Smooth muscle cell (in vitro differentiated cells): ENCODE data around the gene TTLL11. TPM values are rescaled to one million over a fixed set of nuclear protein-coding genes. Genes with fewer than 3 reads are reported as not detected.

ENCODE experiments used
- DNase-seq: peaks from one replicate; lab custom pipeline; 2025; ENCODE audit not compliant: unreplicated experiment; lab: John Stamatoyannopoulos, UW
- H2AFZ ChIP-seq: fragments of 200-600 bp; sonication (generic); 2 replicates; pipeline ENCODE4 v1.6.0; 2016; ENCODE audit warnings: antibody characterized with exemption, low read depth, mild to moderate bottlenecking
- H3F3A ChIP-seq: fragments of 200-600 bp; sonication (generic); 2 replicates; pipeline ENCODE4 v1.6.0; 2017; ENCODE audit warnings: antibody characterized with exemption, low read depth
- H3K27ac ChIP-seq: fragments of 200-600 bp; sonication (generic); 2 replicates; pipeline ENCODE4 v1.5.1; 2016; ENCODE audit warnings: low read depth, mild to moderate bottlenecking
- H3K27me3 ChIP-seq: fragments of 200-600 bp; sonication (generic); 2 replicates; pipeline ENCODE4 v1.6.1; 2016; ENCODE audit warnings: low read depth, mild to moderate bottlenecking
- H3K36me3 ChIP-seq: fragments of 200-600 bp; sonication (generic); 2 replicates; pipeline ENCODE4 v1.5.1; 2016; ENCODE audit warnings: low read depth
- H3K4me1 ChIP-seq: fragments of 200-600 bp; sonication (generic); 2 replicates; pipeline ENCODE4 v1.5.1; 2016; ENCODE audit warnings: low read depth
- H3K4me2 ChIP-seq: fragments of 200-600 bp; sonication (generic); 2 replicates; pipeline ENCODE4 v1.6.0; 2016; ENCODE audit warnings: mild to moderate bottlenecking
- H3K4me3 ChIP-seq: fragments of 200-600 bp; sonication (generic); 2 replicates; pipeline ENCODE4 v1.5.1; 2016; ENCODE audit warnings: mild to moderate bottlenecking
- H3K79me2 ChIP-seq: fragments of 200-600 bp; sonication (generic); 2 replicates; pipeline ENCODE4 v1.6.0; 2016; ENCODE audit warnings: low read depth, mild to moderate bottlenecking
- H3K9ac ChIP-seq: fragments of 200-600 bp; sonication (generic); 2 replicates; pipeline ENCODE4 v1.6.0; 2016; ENCODE audit warnings: low read depth
- H3K9me3 ChIP-seq: fragments of 200-600 bp; sonication (generic); replicated peaks from 2 replicates; pipeline ENCODE4 v1.5.1; 2016; ENCODE audit warnings: low read depth
- H4K20me1 ChIP-seq: fragments of 200-600 bp; sonication (generic); 2 replicates; pipeline ENCODE4 v1.6.0; 2016; ENCODE audit warnings: low read depth
- CTCF ChIP-seq: fragments of 200-600 bp; sonication (generic); IDR thresholded peaks from 2 replicates; pipeline ENCODE4 v1.5.1; 2017; ENCODE audit warnings: borderline replicate concordance, mild to moderate bottlenecking, antibody characterized with exemption; ENCODE audit not compliant: insufficient read depth, poor library complexity, severe bottlenecking
- WGBS: methylation state at CpG from one replicate; pipeline ENCODE4 v1.1.7; 2016; ENCODE audit warnings: low lambda C conversion rate; 5-methylcytosine and 5-hydroxymethylcytosine counted together
- polyA plus RNA-seq: library from polyadenylated mRNA; unstranded; fragments of >200 nt; fragmentation: Nextera tagmentation; extraction: Ambion mirVana; gene quantifications from 2 replicates; pipeline ENCODE4 v1.2.1, GENCODE V29; 2016
- total RNA-seq: library from RNA; depleted of rRNA; stranded (reverse); fragments of >200 nt; gene quantifications from 2 replicates; pipeline ENCODE4 v1.2.3, GENCODE V29; 2014

Gene TTLL11
- total and polyA plus RNA-seq, 2 experiments from 2014 or later = 2.6 to 3.7 TPM

- Histone ChIP-seq H3K27me3 (no peaks in the 10 kb centered on the region), H3K79me2 (no peaks in the 10 kb centered on the region), H3K9me3 (no peaks in the 10 kb centered on the region), H3K4me2 (peak overlapping the region; percentile 50), H3K27ac (no peak overlapping the region), H3K36me3 (no peaks in the 10 kb centered on the region), H3K9ac (no peak overlapping the region), H3K4me3 (no peak overlapping the region), H3K4me1 (peaks cover 7% of the 10 kb centered on the region), H4K20me1 (no peaks in the 10 kb centered on the region), H3F3A (no peaks in the 10 kb centered on the region), H2AFZ (no peak overlapping the region)
- no peak for TF ChIP-seq CTCF
- DNase-seq = no peak
- WGBS = 56% methylated on average over 4 of the region's 4 CpGs
Observed at GRCh38 chr9:121824651-121825030, 268.5 kb downstream of the TTLL11 start.

GRCh38 chr9:121823451-121824169 lies 269.5 kb downstream of the TTLL11 start:
- no peak for DNase-seq
- no peak overlapping the region for H2AFZ ChIP-seq
- H3F3A ChIP-seq = no peaks in the 10 kb centered on the region
- H3K9me3 ChIP-seq = no peaks in the 10 kb centered on the region
- no peak overlapping the region for H3K4me2 ChIP-seq
- no peaks in the 10 kb centered on the region for H3K36me3 ChIP-seq
- no peak overlapping the region for H3K4me3 ChIP-seq
- H4K20me1 ChIP-seq = no peaks in the 10 kb centered on the region
- no peak overlapping the region for H3K27ac ChIP-seq
- 75% methylated on average over 13 of the region's 13 CpGs for WGBS
- peaks cover 12% of the 10 kb centered on the region for H3K4me1 ChIP-seq
- no peaks in the 10 kb centered on the region for H3K79me2 ChIP-seq
- no peaks in the 10 kb centered on the region for H3K27me3 ChIP-seq
- TF ChIP-seq CTCF = no peak
- no peak overlapping the region for H3K9ac ChIP-seq

- TF ChIP-seq CTCF = no peak
- WGBS = 90% methylated on average over 34 of the region's 34 CpGs
- no peaks in the 10 kb centered on the region for H3K36me3 ChIP-seq
Observed at GRCh38 chr9:121822093-121823085, 270.7 kb downstream of the TTLL11 start.

More at GRCh38 chr9:121822093-121823085, 270.7 kb downstream of the TTLL11 start:
- Histone ChIP-seq H4K20me1 (no peaks in the 10 kb centered on the region), H3K27me3 (peaks cover 12% of the 10 kb centered on the region), H3K9me3 (no peaks in the 10 kb centered on the region), H3K27ac (no peak overlapping the region), H3K4me1 (peaks cover 12% of the 10 kb centered on the region), H3K9ac (no peak overlapping the region), H3K79me2 (no peaks in the 10 kb centered on the region), H3K4me3 (no peak overlapping the region), H3F3A (no peaks in the 10 kb centered on the region), H3K4me2 (no peak overlapping the region), H2AFZ (no peak overlapping the region)
- DNase-seq = no peak
